Measurements from ENCODE around the gene MASP2. TPM values are rescaled to one million over a fixed set of nuclear protein-coding genes. Genes with fewer than 3 reads are reported as not detected.

MASP2 gene
- polyA plus RNA-seq, 1 of the 3 experiments (the other 2 are of a cell fraction): not detected

- H3K4me2 ChIP-seq: peak within 1 kb of the TSS; percentile 99
- H2AFZ ChIP-seq (ENCODE audit: low read depth): peak within 1 kb of the TSS; percentile 88
- ChIA-PET POLR2A (interaction anchor here (0.7 to 1.5 kb wide), 5 partner anchors 9 to 115 kb away, joined by 3 to 4 read pairs (median 3); partner anchors contain the start of gene EXOSC10), CTCF (interaction anchor here (0.8 to 5.3 kb wide), 7 partner anchors 10 to 585 kb away, joined by 3 to 49 read pairs (median 4); no protein-coding TSS in a partner anchor)
- H3K36me3 ChIP-seq (replicated peaks in 1 of 2; ENCODE audit: control insufficient read depth in 1 of 2, insufficient read depth in 2 of 2, low read length in 1 of 2): peaks cover 10 to 18% of the 10 kb centered on the region in 2 experiments
- peaks cover 31% of the 10 kb centered on the region for H3K79me2 ChIP-seq (ENCODE audit: insufficient read depth)
- WGBS (ENCODE audit: low lambda C conversion rate): 3% methylated on average over 14 of the region's 83 CpGs
- H3F3A ChIP-seq (replicated peaks; ENCODE audit: insufficient read depth): peaks cover 10% of the 10 kb centered on the region
- H3K9ac ChIP-seq: peak within 1 kb of the TSS; percentile 73
- peak; percentile 99 for DNase-seq
- H3K4me3 ChIP-seq (ENCODE audit: low read depth in 2 of 2, low read length in 1 of 2): peak within 1 kb of the TSS; percentile 86 to 87
- no peaks in the 10 kb centered on the region for H3K9me3 ChIP-seq
- no peaks in the 10 kb centered on the region for H4K20me1 ChIP-seq (ENCODE audit: insufficient read depth)
- H3K4me1 ChIP-seq (ENCODE audit: control insufficient read depth in 1 of 2, insufficient read depth in 2 of 2, low read depth in 1 of 2, low read length in 1 of 2): peaks cover 5 to 13% of the 10 kb centered on the region in 2 experiments; a peak in 3 of 4 replicates
- no peaks in the 10 kb centered on the region for H3K9me2 ChIP-seq
- peak within 1 kb of the TSS; percentile 69 to 85 for H3K27ac ChIP-seq (ENCODE audit: low read depth in 2 of 2, low read length in 1 of 2)
- no peaks in the 10 kb centered on the region for H3K27me3 ChIP-seq (ENCODE audit: insufficient read depth)
- TF ChIP-seq RXRA (IDR thresholded peaks at IDR 0.05; ENCODE audit: borderline replicate concordance, low read depth) (no peak), MXI1 (IDR thresholded peaks at IDR 0.05; ENCODE audit: low read depth, low read length) (peak; percentile 98), CTCF (IDR thresholded peaks at IDR 0.05) (no peak), MAX (IDR thresholded peaks at IDR 0.05; ENCODE audit: low read depth) (peak; percentile 75; the same call in 1 of the 2 replicates), IRF3 (IDR thresholded peaks at IDR 0.05; ENCODE audit: low read depth, low read length) (peak; percentile 57; the same call in 1 of the 2 replicates), YY1 (IDR thresholded peaks at IDR 0.05; ENCODE audit: low read depth) (no peak), NFIC (IDR thresholded peaks at IDR 0.05; ENCODE audit: borderline replicate concordance) (no peak), SIN3A (IDR thresholded peaks at IDR 0.05; ENCODE audit: borderline replicate concordance, low read depth, low read length) (0 out of 2 replicates have a peak, but pooled peaks have one; percentile 22), EP300 (IDR thresholded peaks at IDR 0.05; ENCODE audit: borderline replicate concordance in 1 of 2, low read depth in 1 of 2, low read length in 1 of 2) (no peak), NRF1 (IDR thresholded peaks at IDR 0.05; ENCODE audit: low read depth, low read length) (no peak), FOSL2 (IDR thresholded peaks at IDR 0.05; ENCODE audit: borderline replicate concordance, low read depth) (no peak), FOXJ3 (CRISPR knock-in tag; IDR thresholded peaks at IDR 0.05) (no peak), TEAD4 (IDR thresholded peaks at IDR 0.05; ENCODE audit: borderline replicate concordance, insufficient read depth) (no peak), GABPA (IDR thresholded peaks at IDR 0.05; ENCODE audit: low read depth) (peak; percentile 68), PBX3 (IDR thresholded peaks at IDR 0.05) (peak; percentile 90), USF2 (IDR thresholded peaks at IDR 0.05; ENCODE audit: borderline replicate concordance, low read depth, low read length) (0 out of 2 replicates have a peak, but pooled peaks have one; percentile 41), RAD21 (IDR thresholded peaks at IDR 0.05; ENCODE audit: low read length) (no peak), ELF1 (IDR thresholded peaks at IDR 0.05) (no peak), POLR2AphosphoS5 (IDR thresholded peaks at IDR 0.05; ENCODE audit: low read depth, low read length) (peak; percentile 80), EZH2phosphoT487 (IDR thresholded peaks at IDR 0.05; ENCODE audit: borderline replicate concordance, low read depth) (no peak), TCF12 (IDR thresholded peaks at IDR 0.05) (no peak), TAF1 (IDR thresholded peaks at IDR 0.05; ENCODE audit: borderline replicate concordance, low read depth, low read length) (peak; percentile 51; the same call in 1 of the 2 replicates), MEF2A (IDR thresholded peaks at IDR 0.05; ENCODE audit: borderline replicate concordance, low read depth) (no peak), RFX5 (IDR thresholded peaks at IDR 0.05; ENCODE audit: low read length) (no peak)
Observed at GRCh38 chr1:11059968-11060830, 13.2 kb upstream of the MASP2 start, which contains the start of gene SRM. SRM (minus strand) TSS chr1:11060018; CDS start chr1:11059943, 75 bp downstream.

All from SK-N-SH (cell line).